Kidney (tissue), 14 donors: ENCODE results near the gene ENAH. TPM values are rescaled to one million over a fixed set of nuclear protein-coding genes. Genes with fewer than 3 reads are reported as not detected.
A peak's percentile ranks its signal among the peaks of the same experiment; 100 is the strongest.

ENCODE experiments used
- DNase-seq, 5 donors: peaks; one replicate each; pipeline ENCODE4 v3.0.0-alpha.2; 2013 to 2020
- FAIRE-seq: peaks from 2 replicates; lab custom pipeline; 2012; peaks lifted over from hg19 to GRCh38; lab: Jason Lieb, UNC
- H3K27ac ChIP-seq, 2 donors: one replicate each; pipeline ENCODE4 v1.7.0; 2013; ENCODE audit warnings: low read depth in 2 of 2, low read length in 2 of 2, inconsistent platforms in 1 of 2
- H3K27me3 ChIP-seq: one replicate; pipeline ENCODE4 v1.7.1; 2013; ENCODE audit warnings: low read length, inconsistent platforms; ENCODE audit not compliant: control insufficient read depth, insufficient read depth
- H3K36me3 ChIP-seq, 3 donors: one replicate each; pipeline versions ENCODE4 v1.7.0 to v1.7.1; 2013; ENCODE audit warnings: low read length in 3 of 3, control low read depth in 1 of 3, inconsistent platforms in 1 of 3; ENCODE audit not compliant: insufficient read depth in 3 of 3, control insufficient read depth in 2 of 3
- H3K4me1 ChIP-seq, 3 donors: one replicate each; pipeline versions ENCODE4 v1.7.0 to v1.7.1; 2013; ENCODE audit warnings: low read length in 3 of 3, inconsistent platforms in 1 of 3, low read depth in 1 of 3; ENCODE audit not compliant: control insufficient read depth in 2 of 3, insufficient read depth in 2 of 3
- H3K4me3 ChIP-seq, 3 donors: one replicate each; pipeline versions ENCODE4 v1.7.0 to v1.8.1; 2013; ENCODE audit warnings: low read length in 3 of 3, control low read depth in 1 of 3, inconsistent platforms in 1 of 3
- H3K9ac ChIP-seq, 3 donors: one replicate each; pipeline versions ENCODE4 v1.7.0 to v1.7.1; 2013; ENCODE audit warnings: low read length in 3 of 3, control low read depth in 1 of 3, inconsistent platforms in 1 of 3
- H3K9me3 ChIP-seq, 3 donors: one replicate each; pipeline versions ENCODE4 v1.7.0 to v1.7.1; 2013; ENCODE audit warnings: low read length in 3 of 3, control low read depth in 1 of 3, inconsistent platforms in 1 of 3; ENCODE audit not compliant: control insufficient read depth in 2 of 3, insufficient read depth in 1 of 3
- CTCF ChIP-seq: IDR thresholded peaks from 3 replicates; pipeline ENCODE4 v1.5.1; 2012; ENCODE audit warnings: mild to moderate bottlenecking, moderate library complexity, borderline replicate concordance; ENCODE audit not compliant: insufficient read depth; ENCODE audit errors: extremely low read depth
- intact Hi-C: fragments of 100-400 bp; cut with DNase I; formaldehyde crosslinking; loops from one replicate; pipeline ENCODE4 v1.11.1; 2022
- polyA plus RNA-seq: library from polyadenylated mRNA; stranded (reverse); fragments of 350-450 nt; fragmentation: Illumina TruSeq; extraction: RNeasy Lipid Tissue Mini Kit (QIAGEN cat#74804); gene quantifications from one replicate; pipeline ENCODE4 v1.2.3, GENCODE V29; 2014; ENCODE audit warnings: low read depth, low replicate concordance; ENCODE audit not compliant: insufficient read depth
- total RNA-seq: library from RNA; stranded (reverse); fragmentation: NEBNext Ultra II Directional; extraction: Animal tissue kit (Norgen Biotek cat#: 25700); gene quantifications from one replicate; pipeline ENCODE4 v1.2.1, GENCODE V29; 2021
- donor health status: control.
- donor health status: control.
- donor health status: control.
- donor health status: control.
- donor health status: control.
- donor health status: DM: yes; HTN: yes; CAD: no.
- donor health status: Normal renal cell carcinoma (clear cell type).

ENAH gene
- total and polyA plus RNA-seq, 2 donors from 2014 or later = 6.2 to 42.3 TPM

GRCh38 chr1:225471109-225471452 lies 181.8 kb downstream of the ENAH start:
- Histone ChIP-seq H3K27ac (no peak overlapping the region), H3K27me3 (no peaks in the 10 kb centered on the region), H3K9me3 (no peaks in the 10 kb centered on the region), H3K36me3 (no peaks in the 10 kb centered on the region), H3K4me3 (no peak overlapping the region), H3K9ac (no peak overlapping the region), H3K4me1 (peaks cover 0 to 6% (median 5%) of the 10 kb centered on the region in 3 donors)
- TF ChIP-seq CTCF = no peak
- FAIRE-seq = no peak
- intact Hi-C loops = loop anchor here (10.0 kb wide), 1 partner anchor 504 kb away; no protein-coding TSS in a partner anchor
- no peak for DNase-seq

DNA sequence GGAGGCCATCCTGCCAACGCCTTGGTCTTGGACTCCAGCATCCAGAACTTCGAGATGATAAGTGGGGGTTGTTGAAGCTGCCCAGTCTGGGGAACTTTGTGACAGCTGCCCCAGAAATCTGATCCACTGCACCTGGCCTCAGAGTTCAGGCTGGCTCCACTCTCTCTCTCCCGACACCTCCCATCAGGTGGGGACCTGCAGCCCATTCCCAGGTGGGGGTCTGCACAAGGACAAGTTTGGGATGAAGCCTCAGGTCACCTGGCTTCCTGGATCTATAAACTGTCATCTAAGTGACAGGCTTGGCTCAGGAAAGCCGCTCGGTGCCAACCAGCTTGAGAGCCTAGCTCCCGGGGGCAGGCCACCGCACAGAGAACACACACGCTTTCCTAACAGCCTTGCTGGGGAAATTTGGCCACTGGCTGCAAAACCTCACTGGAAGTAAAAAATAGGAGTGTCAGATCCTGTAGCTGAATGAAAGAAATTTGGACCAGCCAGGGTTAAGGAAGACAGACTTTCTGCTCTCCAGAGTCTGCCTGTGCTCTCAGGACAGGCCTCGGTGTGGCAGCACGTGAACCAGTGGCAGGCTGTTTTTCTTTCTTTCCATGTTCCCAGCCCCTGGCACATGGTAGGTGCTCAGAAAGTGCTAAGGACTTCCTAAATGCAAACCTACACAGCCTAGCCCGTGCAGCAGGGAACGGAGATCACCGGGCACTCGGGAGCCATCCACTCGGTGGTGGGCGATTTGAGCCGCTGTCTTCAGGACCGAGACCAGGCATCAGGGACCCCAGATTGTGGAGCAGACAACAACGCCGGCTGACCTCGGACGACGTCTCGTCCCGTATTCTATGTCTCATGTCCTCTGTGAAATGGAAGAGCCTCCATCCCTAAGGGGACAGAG lies 182.5 kb downstream of the ENAH start:
- Histone ChIP-seq H3K9ac (no peak overlapping the region), H3K36me3 (no peaks in the 10 kb centered on the region), H3K4me3 (no peak overlapping the region), H3K9me3 (no peaks in the 10 kb centered on the region), H3K27me3 (no peaks in the 10 kb centered on the region), H3K27ac (no peak overlapping the region), H3K4me1 (peaks cover 0 to 6% (median 5%) of the 10 kb centered on the region in 3 donors)
- no peak for FAIRE-seq
- intact Hi-C loops = loop anchor here (10.0 kb wide), 1 partner anchor 504 kb away; no protein-coding TSS in a partner anchor
- DNase-seq = peak in 2 of 5 donors; percentile 31 to 71
- no peak for TF ChIP-seq CTCF

DNA sequence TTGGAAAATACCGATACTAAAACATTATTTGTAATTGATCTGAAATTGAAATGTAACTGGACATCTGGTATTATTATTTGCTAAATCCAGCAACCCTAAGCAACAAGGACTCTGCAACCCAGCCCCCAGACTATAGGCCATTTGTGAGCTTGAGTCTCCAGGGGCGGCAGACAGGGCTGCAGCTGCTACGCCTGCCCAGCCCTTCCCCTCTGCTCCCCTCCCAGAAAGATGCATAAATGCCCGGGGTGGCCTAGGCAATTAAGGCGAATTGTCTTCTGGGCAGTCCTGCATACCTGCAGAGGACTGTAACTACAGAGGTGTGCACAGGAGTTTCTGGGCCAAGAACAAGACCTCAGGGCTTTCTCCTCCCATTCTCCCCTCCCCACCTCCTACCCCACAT lies 183.9 kb downstream of the ENAH start:
- FAIRE-seq (no peak), DNase-seq (peak in 2 of 5 donors; percentile 22)
- Histone ChIP-seq H3K4me1 (peaks cover 0 to 2% (median 0%) of the 10 kb centered on the region in 3 donors), H3K27ac (no peak overlapping the region), H3K27me3 (no peaks in the 10 kb centered on the region), H3K4me3 (no peak overlapping the region), H3K9ac (no peak overlapping the region), H3K9me3 (no peaks in the 10 kb centered on the region), H3K36me3 (no peaks in the 10 kb centered on the region)
- TF ChIP-seq CTCF = no peak
- intact Hi-C loops = no loop called here
